Measurements from ENCODE around the gene TBC1D16. TPM values are rescaled to one million over a fixed set of nuclear protein-coding genes. Genes with fewer than 3 reads are reported as not detected.

TBC1D16 gene
- total RNA-seq, 1 donor from 2014 or later = 23.3 TPM

DNA sequence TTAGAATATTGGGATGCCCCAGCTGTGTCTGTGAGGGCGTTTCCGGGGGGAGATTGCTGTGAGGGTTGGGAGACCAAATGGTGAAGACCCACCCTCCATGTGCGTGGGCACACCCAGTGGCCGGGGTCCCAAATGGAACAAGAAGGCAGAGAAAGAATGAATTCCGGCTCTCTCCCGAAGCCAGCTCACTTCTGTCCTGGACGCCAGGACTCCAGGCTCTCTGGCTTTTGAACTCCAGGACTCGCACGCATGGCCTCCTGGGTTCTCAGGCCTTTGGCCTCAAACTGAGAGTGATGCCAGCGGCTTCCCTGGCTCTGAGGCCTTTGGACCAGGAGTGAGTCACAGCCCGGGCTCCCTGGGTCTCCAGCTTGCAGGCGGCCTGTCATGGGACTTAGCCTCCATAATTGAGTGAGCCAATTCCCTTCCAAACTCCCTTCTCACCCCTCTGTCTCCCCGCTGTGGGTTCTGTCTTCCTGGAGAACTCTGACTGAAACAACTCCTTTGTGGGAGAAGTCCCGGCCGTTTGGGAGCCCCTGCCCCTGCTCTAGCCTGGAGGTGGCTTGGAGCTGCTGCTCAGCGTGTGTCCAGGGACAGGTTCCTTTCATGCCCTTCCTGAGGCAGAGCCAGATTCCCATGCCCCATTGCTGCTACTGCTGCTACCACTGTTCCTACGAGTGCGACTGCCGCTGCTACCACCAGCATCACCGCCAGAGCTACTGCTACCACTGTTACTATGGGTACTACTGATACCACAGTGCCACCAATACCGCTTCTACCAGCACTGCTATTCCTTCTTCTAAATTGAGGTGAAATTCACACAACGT is 146.6 kb downstream of the TBC1D16 start:
- no peak for DNase-seq

DNA sequence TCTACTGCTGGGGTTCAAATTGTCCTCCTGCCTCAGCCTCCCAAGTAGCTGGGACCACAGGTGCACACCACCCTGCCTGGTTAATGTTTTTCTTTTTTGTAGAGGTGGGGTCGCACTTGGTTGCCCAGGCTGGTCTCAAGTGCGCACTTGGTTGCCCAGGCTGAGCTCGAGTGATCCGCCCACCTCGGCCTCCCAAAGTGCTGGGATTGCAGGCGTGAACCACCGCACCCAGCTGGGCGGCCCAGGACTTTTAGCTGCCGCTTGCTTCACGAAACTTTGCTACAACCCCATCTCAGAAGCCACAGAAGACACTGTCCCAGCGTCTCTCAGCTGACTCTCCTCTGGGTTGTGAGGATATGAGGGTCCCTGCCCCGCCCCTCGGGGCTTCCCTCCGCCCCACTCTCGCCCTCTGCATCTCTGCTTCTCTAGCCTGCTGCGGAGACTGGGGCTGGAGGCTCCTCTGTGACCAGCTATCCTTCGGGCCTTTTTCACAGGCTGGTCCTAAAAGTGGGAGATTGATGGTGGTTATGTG is 147.6 kb downstream of the TBC1D16 start:
- DNase-seq = no peak

- no peak for DNase-seq
These were observed 148.2 kb downstream of the TBC1D16 start for GRCh38 chr17:79887451-79887991.

GRCh38 chr17:79883202-79883601 is 152.5 kb downstream of the TBC1D16 start:
- DNase-seq = no peak

Other genes starting within 250 kb of the TBC1D16 start
- 6.5 TPM for gene CBX8, start 238.8 kb downstream of the TBC1D16 start, total RNA-seq
- 9.7 TPM for gene CBX4, start 196.4 kb downstream of the TBC1D16 start, total RNA-seq
- gene CCDC40, start 770 bp upstream of the TBC1D16 start, total RNA-seq = 4.5 TPM
- gene GAA, start 65.7 kb upstream of the TBC1D16 start, total RNA-seq = 22.6 TPM
- gene EIF4A3, start 111.3 kb upstream of the TBC1D16 start, total RNA-seq = 88.5 TPM
- gene CARD14, start 134.2 kb upstream of the TBC1D16 start, total RNA-seq = 14.9 TPM
- 15.5 TPM for gene SGSH, start 184.5 kb upstream of the TBC1D16 start, total RNA-seq
- 9.2 TPM for gene SLC26A11, start 184.6 kb upstream of the TBC1D16 start, total RNA-seq
- 66.8 TPM for gene RNF213, start 225.0 kb upstream of the TBC1D16 start, total RNA-seq